Stimulated activated naive CD8-positive, alpha-beta T cell treated with anti-CD3 and anti-CD28 coated beads, Interleukin-15, Interleukin-2, amounts not matched to agents 100 U/mL and 50 U/mL, for 24 hours (primary cell): ENCODE data around the gene RPE.

Experiments used
- ATAC-seq: fragments of 150-1000 bp; cut with Tn5 transposase; one replicate; pipeline ENCODE4 v1.10.0; 2021
- DNase-seq: peaks from one replicate; pipeline ENCODE4 v3.0.0; 2021

The RPE gene

DNA sequence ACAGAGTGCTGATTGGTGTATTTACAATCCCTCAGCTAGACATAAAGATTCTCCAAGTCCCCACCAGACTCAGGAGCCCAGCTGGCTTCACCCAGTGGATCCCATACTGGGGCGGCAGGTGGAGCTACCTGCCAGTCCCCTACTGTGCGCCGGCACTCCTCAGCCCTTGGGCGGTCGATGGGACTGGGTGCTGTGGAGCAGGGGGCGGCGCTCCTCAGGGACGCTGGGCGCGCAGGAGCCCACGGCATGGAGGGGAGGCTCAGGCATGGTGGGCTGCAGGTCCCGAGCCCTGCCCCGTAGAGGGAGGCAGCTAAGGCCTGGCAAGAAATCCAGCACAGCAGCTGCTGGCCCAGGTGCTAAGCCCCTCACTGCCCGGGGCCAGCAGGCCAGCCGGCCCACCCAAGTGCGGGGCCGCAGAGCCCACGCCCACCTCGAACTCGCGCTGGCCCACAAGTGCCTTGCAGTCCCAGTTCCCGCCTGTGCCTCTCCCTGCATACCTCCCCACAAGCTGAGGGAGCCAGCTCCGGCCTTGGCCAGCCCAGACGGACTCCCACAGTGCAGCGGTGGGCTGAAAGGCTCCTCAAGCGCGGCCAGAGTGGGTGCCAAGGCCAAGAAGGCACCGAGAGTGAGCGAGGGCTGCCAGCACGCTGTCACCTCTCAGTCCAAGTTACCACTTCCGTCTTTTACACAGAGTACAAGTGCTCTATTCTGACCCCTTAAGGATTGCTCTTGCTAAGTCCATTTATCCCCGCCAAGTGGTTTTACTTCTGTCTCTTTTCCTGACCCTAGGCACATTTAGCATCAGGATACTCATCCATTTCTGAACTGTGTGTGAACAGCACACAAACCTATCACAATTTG is 1.7 kb upstream of the RPE start:
- ATAC-seq = no peak
- DNase-seq = no peak

DNA sequence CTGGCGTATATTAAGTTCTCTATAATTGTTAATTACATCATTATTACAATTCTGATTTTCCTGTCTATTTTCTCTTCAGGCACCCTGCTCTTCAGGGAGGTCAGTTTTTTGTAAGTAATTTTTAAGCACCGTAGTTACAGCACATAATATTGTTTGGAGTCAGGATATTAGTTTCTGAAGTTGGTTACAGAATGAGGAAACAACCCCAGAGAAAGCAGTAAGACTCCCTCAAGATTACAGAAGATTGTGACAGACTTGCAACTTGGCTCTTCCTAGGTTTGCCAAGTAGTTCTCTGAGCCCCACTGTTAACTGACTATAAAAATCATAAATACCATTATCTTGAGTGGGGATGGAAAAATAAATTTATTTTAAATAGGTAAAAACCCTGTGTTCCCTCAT is 921 bp downstream of the RPE start:
- ATAC-seq (no peak), DNase-seq (no peak)

DNA sequence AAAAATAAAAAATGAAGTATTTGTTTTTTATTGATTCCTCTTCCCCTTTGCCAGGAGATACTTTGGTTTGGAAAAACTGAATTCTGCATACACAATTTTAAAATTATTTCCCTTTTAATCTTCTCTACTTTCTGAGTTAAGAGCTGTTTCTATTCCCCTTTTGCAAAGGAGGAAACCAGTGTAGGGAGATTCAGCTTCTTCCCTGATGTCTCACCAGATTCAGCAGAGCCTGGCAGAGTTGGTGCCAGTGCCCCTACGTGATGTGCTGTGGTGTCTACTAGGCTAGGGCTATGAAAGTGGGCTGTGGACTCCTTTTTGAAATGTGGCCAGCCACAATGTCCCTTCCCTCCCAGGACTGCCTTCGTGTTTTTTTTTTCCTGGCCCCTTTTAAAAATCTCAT is 2.4 kb downstream of the RPE start:
- DNase-seq = no peak
- no peak for ATAC-seq

DNA sequence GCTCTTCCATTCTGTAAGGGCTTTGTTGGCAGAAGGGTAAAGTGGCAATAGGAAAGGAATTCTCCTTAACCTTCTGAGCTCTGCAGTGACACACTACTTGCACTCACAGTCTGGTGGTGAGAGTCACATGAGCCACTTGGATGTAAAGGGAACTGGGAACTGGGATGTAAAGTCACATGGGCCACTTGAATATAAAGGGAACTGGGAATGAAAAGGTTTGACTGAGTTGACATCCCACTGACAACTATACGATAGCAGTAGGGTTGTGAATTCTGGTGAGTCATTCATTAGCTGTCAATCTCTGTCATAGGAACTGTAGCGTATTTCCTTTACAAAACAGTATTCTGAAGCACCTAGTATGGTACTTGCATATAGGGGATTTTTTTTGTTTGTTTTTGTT is 5.5 kb downstream of the RPE start:
- ATAC-seq (no peak), DNase-seq (no peak)

DNA sequence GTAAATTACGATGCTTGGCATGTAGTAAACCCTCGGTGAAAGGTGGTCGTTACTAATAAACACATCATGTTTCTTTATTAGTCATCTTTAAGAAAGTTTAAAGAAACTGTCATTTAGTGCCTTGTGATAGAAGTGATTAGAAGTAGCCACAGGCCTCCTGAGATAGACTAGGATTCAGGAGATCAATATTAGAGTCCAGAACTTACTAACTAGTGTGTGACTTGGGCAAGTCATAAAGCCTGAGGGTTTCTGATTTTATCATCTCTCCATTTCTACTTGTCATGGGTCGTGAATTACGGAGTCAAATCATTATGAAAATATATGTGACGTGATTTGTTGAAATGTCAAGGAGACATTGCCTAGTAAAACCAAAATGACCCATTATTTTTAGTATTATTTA is 6.7 kb downstream of the RPE start:
- DNase-seq (no peak), ATAC-seq (peak; percentile 36)

DNA sequence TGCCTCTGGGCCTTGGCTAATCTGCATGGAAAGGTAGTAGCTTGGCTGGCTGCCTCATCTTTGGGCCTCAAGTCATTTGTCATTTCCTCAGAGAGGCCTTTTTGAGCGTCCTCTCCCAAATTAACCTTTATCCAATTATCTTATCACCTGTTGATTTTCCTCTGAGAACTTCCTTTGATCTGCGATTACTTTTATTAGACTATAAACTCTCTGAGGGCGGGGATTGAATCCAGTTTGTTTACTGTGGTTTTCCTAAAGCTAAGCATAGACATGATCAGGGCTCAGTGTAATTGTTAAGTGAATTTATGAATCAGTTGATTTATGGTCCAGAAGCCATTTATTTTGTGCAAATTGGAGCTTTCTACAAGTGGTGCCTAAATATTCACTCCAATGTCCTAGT is 7.5 kb downstream of the RPE start:
- ATAC-seq = no peak
- no peak for DNase-seq

DNA sequence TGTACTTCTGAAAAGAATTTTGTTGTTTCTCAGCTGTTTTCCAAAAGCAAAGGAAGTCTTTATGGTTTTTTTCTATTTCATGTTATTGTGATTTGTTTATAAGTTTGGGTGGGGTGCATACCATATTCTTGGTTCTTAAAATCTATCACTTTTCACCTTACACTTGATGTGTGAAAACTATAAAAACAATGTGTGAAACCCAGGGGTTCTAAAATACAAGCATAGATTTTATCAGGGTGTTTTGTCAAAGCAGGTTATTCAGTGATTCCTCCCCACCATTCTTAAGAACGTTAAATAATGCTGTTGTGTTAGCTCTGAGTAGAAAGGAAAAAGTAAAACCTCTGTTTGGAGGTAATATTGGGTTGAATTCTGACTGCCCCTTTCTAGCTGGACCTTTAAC is 17.7 kb downstream of the RPE start:
- no peak for ATAC-seq
- DNase-seq = no peak

DNA sequence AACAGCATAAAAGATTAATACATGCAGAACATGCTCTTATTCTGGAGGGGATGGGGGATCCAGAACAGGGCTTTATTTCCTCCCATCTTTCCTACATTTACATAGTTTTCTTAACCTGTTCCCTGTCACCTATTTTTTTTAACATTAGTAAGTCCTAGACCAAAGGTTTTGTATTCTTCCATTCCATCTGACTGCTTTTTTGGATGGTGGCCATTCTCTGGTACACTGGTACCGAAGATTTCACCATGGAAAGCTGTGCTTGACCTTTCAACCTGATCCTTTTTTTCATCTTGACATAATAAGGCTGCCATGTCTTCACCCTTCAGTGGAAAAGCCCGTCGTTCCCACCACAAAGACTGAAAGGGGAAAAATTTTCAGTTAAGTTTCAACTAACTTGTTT is 20.4 kb downstream of the RPE start:
- ATAC-seq (no peak), DNase-seq (no peak)

DNA sequence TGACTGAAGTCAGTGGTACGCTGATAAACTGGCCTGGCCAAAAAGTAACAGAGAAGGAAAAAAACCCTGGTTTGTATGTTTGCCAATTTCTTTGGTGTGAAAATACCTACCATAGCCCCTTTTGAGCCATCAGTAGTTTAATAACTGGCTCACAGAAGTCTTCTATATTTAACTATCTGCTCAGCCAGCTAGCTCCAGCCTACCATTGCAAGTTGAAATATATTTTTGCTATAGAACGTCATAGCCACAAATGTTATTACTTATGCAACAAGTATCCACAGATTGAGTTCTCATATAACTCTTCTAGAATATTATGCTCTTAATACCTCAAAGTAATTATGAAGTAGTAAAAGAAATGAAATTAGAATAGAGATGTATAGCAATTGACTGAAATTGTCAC is 25.2 kb downstream of the RPE start:
- DNase-seq (no peak), ATAC-seq (no peak)

DNA sequence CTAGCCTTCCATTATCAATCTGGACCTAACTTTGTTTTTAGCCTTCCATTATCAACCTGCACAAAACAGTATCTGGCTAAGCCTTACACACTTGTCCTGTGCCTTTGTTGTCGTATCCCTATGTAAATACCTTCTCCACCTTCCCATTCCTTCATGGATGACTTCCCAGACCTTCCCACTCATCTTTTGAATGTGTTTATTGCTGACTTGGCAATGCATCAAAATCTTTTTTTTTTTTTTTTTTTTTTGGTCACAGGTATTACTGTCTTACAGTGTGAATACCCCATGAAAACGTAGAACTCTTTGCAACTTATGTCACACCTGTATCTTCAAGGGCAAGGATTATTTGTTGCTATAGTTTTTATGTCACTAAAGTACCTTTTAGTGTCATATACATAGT is 25.7 kb downstream of the RPE start:
- no peak for ATAC-seq
- DNase-seq = no peak

DNA sequence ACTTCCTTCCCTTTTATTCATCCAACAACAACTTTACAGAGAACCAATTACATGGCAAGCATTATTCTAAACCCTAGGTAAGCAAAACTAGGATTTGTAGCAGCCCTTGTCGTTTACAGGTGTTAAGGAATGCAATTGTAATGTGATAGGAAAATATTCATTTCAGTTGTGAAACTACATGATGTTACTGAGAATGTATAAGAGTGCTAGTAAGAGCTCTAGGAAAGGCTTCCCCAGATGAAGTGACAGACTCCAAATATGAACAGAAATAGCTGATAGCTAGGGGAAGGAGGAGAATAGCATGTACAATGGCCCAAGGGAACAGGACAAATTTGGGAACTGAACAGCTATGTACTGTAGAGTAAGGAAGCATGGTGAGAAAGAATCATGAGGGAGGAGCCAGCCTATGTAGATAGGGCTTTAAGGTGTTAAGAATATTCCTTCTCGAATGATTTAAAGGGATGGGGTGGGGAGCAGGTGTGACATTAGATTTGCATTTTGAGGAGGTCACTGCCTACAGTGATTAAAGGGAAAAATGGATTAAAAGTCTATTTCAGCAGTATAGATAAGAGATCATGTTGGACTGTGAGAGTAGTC is 31.7 kb downstream of the RPE start:
- no peak for ATAC-seq
- no peak for DNase-seq

DNA sequence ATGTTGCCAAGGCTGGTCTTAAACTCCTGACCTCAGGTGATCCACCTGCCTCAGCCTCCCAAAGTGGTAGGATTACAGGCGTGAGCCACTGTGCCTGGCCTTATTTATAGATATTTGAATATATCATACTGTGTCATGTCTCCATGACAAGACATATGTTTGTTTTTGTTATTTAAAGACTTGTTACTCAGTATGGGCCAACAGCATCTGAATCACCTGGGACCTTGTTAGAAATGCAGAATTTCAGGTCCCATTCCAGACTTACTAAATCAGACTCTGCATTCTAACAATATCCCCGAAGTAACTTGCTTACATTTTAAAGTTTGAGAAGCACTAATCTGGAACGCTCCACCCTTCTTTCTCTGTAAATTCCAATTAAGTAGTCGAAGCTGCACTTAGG is 33.2 kb downstream of the RPE start:
- DNase-seq (no peak), ATAC-seq (no peak)

DNA sequence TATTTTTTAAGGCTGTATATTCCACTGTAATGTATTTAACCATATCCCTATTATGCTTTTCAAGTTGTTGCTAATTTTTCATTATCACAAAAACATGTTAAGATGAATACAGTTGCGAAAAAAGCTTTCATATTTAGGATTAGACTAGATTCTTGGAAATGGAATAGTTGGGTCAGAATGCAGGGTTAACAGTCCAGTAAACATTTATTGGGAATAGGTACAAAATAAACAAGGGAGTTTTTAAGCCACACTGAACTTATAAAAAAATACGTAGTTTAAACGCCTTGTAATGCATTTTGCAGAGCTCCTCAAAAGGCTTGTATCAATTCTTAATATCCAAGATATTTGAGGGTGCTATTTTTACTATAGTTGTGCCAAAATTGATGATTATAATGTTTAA is 35.6 kb downstream of the RPE start:
- ATAC-seq (no peak), DNase-seq (no peak)

DNA sequence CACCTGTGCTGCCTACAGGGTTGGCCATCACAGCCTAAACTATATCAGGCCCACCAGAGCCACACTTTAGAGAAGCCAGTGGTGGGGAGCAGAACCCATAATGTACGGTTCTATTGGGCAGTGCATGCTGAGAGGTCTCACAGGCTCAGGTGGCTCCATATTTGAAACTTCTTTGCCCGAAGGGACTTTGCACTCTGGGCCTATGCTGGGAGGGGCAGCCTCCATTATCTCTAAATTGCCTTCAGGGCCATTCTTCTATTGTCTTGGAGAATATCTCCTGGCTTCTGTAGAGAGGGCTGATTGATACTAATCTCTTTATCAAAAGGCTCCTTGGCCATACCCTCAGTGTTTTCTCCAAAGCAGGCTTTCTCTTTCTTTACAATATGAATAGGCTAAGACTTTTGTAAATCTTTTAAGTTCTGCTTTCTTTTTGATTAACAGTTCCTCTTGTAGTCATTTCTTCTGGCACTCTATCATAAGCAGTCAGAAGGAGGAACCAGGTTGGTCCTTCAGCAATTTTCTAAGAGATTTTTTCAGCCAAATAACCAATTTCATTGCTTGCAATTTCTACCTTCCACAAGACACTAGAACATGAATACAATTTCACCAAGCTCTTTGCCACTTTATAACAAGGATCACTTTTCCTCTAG is 44.5 kb downstream of the RPE start:
- DNase-seq = no peak
- ATAC-seq = no peak

DNA sequence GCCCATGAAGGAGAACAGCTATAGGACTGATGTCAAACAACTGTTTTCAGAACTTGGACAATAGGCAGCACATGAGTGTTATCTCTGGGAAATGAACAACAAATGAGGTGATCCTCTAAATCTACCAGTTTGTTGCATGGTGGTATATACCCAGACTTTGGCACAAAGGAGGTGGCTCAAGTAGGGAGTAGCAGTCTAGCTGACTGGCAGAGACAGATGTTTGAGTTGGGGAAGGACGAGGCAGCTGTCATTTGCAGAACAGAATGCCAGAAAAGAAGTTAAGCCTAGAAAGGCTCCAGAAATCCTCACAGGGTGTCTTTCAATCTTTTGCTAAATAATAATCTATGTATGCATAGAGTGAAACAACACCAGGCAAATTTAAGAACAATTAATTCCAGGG is 47.4 kb downstream of the RPE start:
- ATAC-seq (no peak), DNase-seq (no peak)

DNA sequence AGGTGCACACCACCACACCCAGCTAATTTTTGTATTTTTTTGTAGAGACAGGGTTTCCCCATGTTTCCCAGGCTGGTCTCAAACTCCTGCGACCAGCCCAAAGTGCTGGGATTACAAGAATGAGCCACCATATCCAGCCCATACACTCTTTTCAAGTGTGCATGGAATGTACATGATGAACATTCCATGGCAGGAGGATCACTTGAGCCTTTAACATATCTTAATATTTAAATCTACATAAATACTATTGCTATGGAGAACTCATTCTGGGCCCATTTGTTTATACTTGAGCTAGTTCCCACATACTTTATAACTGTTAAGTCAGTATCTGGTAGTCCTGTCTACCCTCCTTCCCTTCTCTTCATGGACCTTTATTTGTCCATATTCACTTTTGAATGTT is 48.4 kb downstream of the RPE start:
- ATAC-seq = no peak
- DNase-seq = no peak

DNA sequence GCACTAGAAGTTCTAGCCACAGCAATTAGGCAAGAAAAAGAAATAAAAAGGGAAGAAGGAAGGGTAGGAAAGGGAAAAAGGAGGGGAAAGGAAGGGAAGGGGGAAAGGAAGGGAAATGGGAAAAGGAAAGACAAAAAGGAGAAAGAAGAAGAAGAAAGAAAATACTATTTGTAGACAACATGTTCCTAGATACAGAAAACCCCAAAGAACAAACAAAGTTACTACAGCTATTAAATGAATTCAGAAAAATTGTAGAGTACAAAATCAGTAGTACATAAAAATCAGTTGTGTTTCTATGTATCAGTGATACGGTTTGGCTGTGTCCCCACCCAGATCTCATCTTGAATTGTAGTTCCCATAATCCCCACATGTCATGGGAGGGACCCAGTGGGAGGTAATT is 52.3 kb downstream of the RPE start:
- DNase-seq (no peak), ATAC-seq (no peak)

DNA sequence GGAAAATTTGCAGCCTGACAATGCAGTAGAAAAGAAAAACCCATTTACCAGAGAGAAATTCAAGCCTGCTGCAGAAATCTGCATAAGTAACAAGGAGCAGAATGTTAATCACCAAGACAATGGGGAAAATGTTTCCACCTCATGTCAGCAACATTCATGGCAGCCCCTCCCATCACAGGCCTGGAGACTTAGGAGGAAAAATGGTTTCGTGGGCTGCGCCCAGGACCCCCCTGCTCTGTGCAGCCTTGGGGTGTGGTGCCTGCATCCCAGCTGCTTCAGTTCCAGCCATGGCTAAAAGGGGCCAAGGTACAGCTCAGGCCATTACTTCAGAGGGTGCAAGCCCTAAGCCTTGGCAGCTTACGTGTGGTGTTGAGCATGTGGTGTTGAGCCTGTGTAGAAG is 53.4 kb downstream of the RPE start:
- ATAC-seq (no peak), DNase-seq (no peak)

DNA sequence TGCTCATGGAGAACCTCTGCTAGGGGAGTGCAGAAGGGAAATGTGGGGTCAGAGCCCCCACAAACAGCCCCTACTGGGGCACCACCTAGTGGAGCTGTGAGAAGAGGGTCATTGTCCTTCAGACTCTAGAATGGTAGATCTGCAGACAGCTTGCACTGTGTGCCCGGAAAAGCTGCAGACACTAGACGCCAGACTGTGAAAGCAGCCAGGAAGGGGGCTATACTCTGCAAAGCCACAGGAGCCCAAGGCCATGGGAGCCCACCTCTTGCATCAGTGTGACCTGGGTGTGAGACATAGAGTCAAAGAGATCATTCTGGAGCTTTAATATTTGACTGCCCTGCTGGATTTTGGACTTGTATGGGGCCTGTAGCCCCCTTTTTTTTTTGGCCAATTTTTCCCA is 60.9 kb downstream of the RPE start:
- ATAC-seq (no peak), DNase-seq (no peak)
